RWPE1 (cell line): Measurements from ENCODE around the gene GBGT1.

Source experiments
- CTCF ChIA-PET: fragments of 350-600 bp; sonication (Branson Sonifier 250); formaldehyde crosslinking; extraction: SDS; loops from one replicate; lab custom pipeline; 2021; lab: Yijun Ruan, JAX
- POLR2A ChIA-PET: fragments of 400-600 bp; formaldehyde crosslinking; extraction: SDS; loops from one replicate; lab custom pipeline; 2020; ENCODE audit warnings: antibody characterized with exemption; ENCODE audit not compliant: low non-redundant PET; lab: Yijun Ruan, JAX
- DNase-seq: peaks from one replicate; pipeline ENCODE4 v3.0.0; 2012; ENCODE audit warnings: low spot score
- H3K27ac ChIP-seq: fragments of 450-650 bp; 2 replicates; pipeline ENCODE4 v1.5.1; 2017
- CTCF ChIP-seq: fragments of 450-650 bp; conservative IDR thresholded peaks from 2 replicates; pipeline ENCODE4 v1.5.1; 2017; ENCODE audit warnings: low read depth, mild to moderate bottlenecking

Gene GBGT1

GRCh38 chr9:133114886-133115603 lies 48.7 kb downstream of the GBGT1 start:
- ChIA-PET POLR2A (no interaction called here), CTCF (interaction anchor here (1.1 to 7.8 kb wide), 4 partner anchors 9 to 66 kb away, joined by 3 to 58 read pairs (median 12); no protein-coding TSS in a partner anchor)
- TF ChIP-seq CTCF: no peak
- no peak for DNase-seq
- H3K27ac ChIP-seq: peak overlapping the region; percentile 93

GRCh38 chr9:133113949-133114885 lies 49.5 kb downstream of the GBGT1 start:
- H3K27ac ChIP-seq: peak overlapping the region; percentile 93
- ChIA-PET CTCF (interaction anchor here (1.0 to 7.8 kb wide), 6 partner anchors 8 to 85 kb away, joined by 3 to 58 read pairs (median 5); no protein-coding TSS in a partner anchor), POLR2A (interaction anchor here (0.8 kb wide), 1 partner anchor 84 kb away, joined by 5 read pairs; the partner anchor contains the start of gene GTF3C5)
- DNase-seq: no peak
- TF ChIP-seq CTCF: no peak

DNA sequence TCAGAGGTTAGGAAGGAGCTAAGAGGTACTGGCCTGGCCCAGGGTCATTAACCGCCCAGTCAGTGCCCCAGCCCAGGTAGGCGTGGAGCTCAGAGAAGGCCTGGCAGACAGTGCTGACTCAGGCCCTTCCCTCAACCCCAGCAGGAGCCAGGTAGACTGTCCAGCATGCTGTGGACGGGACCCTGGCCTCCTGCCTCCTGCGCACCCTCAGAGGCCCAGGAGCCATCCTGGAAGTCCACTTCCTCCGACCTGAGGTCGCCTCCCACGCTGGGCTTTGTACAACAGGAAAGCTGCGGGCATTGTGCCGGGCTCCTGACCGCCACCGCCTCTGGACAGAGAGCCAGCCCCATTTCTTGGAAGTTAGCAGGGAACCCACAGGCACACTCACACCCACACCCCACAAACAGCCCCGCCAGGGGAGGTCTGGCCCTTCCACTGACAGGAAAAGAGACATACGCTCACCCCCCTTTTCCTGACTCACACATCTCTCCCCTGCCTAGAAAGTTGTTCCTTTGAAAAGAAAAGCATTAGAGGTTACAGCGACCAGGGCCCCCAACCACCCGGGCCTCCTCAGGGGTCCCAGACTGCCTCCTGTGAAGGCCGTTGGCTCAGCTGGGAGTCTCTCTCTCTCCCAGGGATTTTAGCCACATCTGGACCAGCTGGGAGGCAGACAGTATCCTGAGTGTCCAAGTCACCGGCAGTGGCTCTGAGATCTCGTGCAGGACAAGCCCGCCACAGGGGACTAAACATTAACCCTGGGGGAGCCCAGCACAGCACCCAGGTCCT lies 50.4 kb downstream of the GBGT1 start:
- no peak for TF ChIP-seq CTCF
- ChIA-PET CTCF (interaction anchor here (1.0 to 7.8 kb wide), 6 partner anchors 30 to 86 kb away, joined by 3 to 58 read pairs (median 5); no protein-coding TSS in a partner anchor), POLR2A (no interaction called here)
- H3K27ac ChIP-seq: peak overlapping the region; percentile 93
- no peak for DNase-seq

DNA sequence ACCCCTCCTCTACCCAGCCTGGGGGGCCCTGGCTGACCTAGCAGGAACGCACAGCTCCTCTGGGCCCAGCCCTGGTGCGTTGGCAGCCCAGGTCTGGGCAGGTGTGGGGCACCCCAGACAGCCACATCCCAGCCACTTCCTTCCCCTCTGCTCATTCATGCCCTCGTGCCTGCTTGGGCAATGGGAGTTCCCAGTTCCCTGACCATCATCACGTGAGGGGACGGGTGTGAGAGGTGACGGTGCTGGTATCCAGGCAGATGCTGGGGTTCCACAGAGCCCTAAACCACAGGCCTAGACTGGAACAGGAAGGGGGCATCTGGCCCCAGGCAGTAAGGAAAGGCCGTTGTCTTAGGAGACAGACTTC lies 51.1 kb downstream of the GBGT1 start:
- POLR2A ChIA-PET: interaction anchor here (1.2 kb wide), 1 partner anchor 8 kb away, joined by 4 read pairs; the partner anchor contains the start of gene RALGDS
- DNase-seq: no peak
- H3K27ac ChIP-seq: peak overlapping the region; percentile 93
- TF ChIP-seq CTCF: no peak
- CTCF ChIA-PET: interaction anchor here (1.2 to 7.8 kb wide), 3 partner anchors 31 to 64 kb away, joined by 3 to 58 read pairs (median 19); no protein-coding TSS in a partner anchor

DNA sequence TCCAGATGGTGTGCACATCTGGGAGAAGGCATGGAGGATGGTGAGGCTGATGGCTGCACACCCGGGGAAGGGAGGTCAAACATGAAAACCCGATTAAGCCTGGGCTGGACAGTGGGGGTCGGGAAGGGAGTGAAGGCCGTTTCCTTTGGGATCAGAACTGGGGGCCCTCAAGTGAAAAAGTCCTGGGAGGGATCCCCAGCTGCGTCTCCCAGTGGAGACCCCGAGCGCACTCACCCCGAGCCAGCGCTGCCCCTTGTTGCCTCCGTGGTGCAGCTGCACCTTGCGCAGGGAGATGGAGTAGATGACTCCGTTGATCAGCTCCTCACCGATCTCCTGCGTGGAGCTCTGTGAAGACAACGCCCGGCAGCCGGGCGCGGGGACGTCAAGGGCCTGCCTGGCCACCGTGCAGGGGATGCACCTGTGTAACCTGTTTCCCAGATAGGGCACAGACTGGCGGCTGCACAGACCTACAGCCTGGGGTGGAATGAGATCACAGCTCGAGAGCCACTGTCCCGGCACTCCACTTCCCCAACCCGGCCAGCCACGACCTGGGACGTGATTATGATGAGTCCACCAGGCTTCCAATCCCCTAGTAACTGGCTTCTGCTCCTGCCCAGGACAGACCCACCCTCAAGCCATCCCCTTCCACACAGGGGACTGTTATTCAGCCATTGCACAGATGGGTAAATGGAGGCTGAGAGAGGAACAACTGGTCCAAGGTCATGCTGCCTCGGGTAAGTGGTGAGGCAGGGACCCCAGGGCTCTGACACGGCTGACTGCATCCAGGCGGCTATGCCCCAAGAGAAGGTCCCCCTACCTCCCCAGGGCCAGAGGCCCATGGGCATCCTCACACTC lies 51.7 kb downstream of the GBGT1 start:
- CTCF ChIA-PET: interaction anchor here (1.2 to 7.8 kb wide), 5 partner anchors 10 to 63 kb away, joined by 3 to 58 read pairs (median 8); no protein-coding TSS in a partner anchor
- no peak for DNase-seq
- POLR2A ChIA-PET: interaction anchor here (1.2 kb wide), 1 partner anchor 9 kb away, joined by 4 read pairs; the partner anchor contains the start of gene RALGDS
- no peak for TF ChIP-seq CTCF
- H3K27ac ChIP-seq: peak overlapping the region; percentile 93
